ENCODE results near the gene ABLIM2.

DNA sequence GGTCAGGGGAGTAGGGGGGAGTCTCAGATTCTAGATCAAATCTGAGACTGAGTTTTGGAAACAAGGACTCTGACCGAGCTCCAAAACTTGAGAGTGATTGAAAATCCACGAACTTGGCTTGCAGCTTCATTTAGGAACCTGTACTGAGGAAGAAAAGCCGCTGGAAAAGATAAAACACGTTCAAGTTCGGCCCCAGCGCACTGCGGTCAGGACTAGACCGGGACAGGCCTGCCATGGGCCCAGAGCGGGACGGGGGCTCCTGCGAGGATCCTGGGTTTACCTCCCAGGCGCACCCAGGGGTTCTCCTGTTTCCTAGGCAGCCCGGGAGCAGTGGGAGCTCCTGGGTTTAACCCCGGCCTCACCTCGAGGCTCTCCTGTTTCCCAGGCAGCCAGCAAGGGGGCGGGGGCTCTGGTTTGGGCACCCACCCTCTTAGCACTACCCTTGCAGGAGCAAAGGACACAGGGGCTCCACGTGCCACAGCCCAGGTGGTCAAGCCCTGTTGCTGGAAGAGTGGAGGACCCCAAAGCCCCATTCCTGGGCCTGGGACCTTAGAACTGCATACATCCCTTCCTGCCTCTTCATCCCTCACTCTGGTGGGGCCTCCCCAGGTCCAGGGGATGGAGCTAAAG lies 74.5 kb downstream of the ABLIM2 start:
- TF ChIP-seq, protein P1, sequence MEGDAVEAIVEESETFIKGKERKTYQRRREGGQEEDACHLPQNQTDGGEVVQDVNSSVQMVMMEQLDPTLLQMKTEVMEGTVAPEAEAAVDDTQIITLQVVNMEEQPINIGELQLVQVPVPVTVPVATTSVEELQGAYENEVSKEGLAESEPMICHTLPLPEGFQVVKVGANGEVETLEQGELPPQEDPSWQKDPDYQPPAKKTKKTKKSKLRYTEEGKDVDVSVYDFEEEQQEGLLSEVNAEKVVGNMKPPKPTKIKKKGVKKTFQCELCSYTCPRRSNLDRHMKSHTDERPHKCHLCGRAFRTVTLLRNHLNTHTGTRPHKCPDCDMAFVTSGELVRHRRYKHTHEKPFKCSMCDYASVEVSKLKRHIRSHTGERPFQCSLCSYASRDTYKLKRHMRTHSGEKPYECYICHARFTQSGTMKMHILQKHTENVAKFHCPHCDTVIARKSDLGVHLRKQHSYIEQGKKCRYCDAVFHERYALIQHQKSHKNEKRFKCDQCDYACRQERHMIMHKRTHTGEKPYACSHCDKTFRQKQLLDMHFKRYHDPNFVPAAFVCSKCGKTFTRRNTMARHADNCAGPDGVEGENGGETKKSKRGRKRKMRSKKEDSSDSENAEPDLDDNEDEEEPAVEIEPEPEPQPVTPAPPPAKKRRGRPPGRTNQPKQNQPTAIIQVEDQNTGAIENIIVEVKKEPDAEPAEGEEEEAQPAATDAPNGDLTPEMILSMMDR (IDR thresholded peaks at IDR 0.05; ENCODE audit: low read length), result no peak
- TF ChIP-seq EZH2phosphoT487 (IDR thresholded peaks at IDR 0.05; ENCODE audit: low read length) (no peak), EZH2 (optimal IDR thresholded peaks at IDR 0.05; ENCODE audit: low read depth, low read length) (no peak)
